Measurements from ENCODE around the gene FAM229B. TPM values are rescaled to one million over a fixed set of nuclear protein-coding genes. Genes with fewer than 3 reads are reported as not detected.

Gene FAM229B
- total RNA-seq, 1 donor from 2014 or later: 31.8 TPM

DNA sequence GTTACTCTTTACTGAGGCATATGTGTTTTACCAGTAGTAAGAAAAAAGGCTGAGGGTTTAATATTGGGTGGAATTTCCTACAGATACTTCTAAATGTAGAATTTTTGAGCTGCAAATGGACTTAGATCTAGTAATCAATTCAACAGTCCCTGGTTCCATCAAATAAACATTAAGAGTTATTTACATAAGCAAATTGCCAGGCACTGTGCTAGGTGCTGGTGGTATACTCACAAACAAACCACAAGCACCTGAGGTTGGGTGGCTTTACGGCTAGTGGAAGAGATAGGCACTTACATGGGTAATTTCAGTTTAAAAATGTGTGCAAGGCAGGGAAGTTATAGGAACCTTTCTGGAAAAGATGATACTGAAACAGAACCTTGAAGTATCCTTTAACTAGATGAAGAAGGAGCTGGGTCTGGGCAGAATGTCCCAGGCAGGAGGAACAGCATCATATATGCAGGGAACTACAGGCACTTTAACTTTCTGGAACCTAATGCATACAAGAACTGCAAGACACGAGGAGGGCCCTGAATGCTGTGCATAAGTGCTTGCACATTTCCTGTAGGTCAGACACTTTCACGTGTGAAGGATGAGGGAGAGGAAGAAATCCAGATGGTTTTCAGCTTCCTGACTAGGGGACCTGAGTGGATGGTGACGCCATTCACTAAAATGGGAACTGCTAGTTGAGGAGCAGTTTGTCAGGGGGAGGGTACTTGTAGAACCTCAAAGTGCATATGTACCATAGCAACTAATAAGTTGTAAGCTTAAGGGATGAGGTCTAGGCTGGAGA is 29.0 kb upstream of the FAM229B start:
- H3K27me3 Mint-ChIP-seq (ENCODE audit: low read depth, unreplicated experiment): no peaks in the 10 kb centered on the region
- Histone ChIP-seq H3K79me2 (ENCODE audit: insufficient read depth, low read length) (no peaks in the 10 kb centered on the region), H3K9me3 (ENCODE audit: insufficient read depth, low read depth, low read length) (no peaks in the 10 kb centered on the region), H3K4me3 (ENCODE audit: insufficient read depth, low read depth, low read length) (no peak overlapping the region), H3K27ac (ENCODE audit: low read depth, low read length) (no peak overlapping the region), H3K9ac (ENCODE audit: low read length) (no peak overlapping the region), H3K4me2 (ENCODE audit: low read length) (no peak overlapping the region), H4K20me1 (ENCODE audit: insufficient read depth, low read length) (no peaks in the 10 kb centered on the region), H3K36me3 (ENCODE audit: insufficient read depth, low read length) (no peaks in the 10 kb centered on the region), H2AFZ (ENCODE audit: low read depth, low read length) (no peak overlapping the region), H3K4me1 (ENCODE audit: insufficient read depth, low read length) (no peaks in the 10 kb centered on the region), H3K27me3 (ENCODE audit: insufficient read depth, low read length) (no peaks in the 10 kb centered on the region)
- H3K4me3 Mint-ChIP-seq (ENCODE audit: unreplicated experiment): no peak overlapping the region
- FAIRE-seq (no peak), DNase-seq (ENCODE audit: low read depth) (no peak)
- no peak for TF ChIP-seq EZH2 (IDR thresholded peaks at IDR 0.05; ENCODE audit: insufficient read depth, low read length)
- TF ChIP-seq, protein P1, sequence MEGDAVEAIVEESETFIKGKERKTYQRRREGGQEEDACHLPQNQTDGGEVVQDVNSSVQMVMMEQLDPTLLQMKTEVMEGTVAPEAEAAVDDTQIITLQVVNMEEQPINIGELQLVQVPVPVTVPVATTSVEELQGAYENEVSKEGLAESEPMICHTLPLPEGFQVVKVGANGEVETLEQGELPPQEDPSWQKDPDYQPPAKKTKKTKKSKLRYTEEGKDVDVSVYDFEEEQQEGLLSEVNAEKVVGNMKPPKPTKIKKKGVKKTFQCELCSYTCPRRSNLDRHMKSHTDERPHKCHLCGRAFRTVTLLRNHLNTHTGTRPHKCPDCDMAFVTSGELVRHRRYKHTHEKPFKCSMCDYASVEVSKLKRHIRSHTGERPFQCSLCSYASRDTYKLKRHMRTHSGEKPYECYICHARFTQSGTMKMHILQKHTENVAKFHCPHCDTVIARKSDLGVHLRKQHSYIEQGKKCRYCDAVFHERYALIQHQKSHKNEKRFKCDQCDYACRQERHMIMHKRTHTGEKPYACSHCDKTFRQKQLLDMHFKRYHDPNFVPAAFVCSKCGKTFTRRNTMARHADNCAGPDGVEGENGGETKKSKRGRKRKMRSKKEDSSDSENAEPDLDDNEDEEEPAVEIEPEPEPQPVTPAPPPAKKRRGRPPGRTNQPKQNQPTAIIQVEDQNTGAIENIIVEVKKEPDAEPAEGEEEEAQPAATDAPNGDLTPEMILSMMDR (IDR thresholded peaks at IDR 0.05; ENCODE audit: insufficient read depth, low read depth, low read length): no peak
- H3K36me3 Mint-ChIP-seq (ENCODE audit: low read depth, unreplicated experiment): no peaks in the 10 kb centered on the region
- peaks cover 9% of the 10 kb centered on the region for H3K4me1 Mint-ChIP-seq (ENCODE audit: low read depth, unreplicated experiment)
- H3K27ac Mint-ChIP-seq (ENCODE audit: unreplicated experiment): no peak overlapping the region
- H3K9me3 Mint-ChIP-seq (ENCODE audit: unreplicated experiment): no peaks in the 10 kb centered on the region

DNA sequence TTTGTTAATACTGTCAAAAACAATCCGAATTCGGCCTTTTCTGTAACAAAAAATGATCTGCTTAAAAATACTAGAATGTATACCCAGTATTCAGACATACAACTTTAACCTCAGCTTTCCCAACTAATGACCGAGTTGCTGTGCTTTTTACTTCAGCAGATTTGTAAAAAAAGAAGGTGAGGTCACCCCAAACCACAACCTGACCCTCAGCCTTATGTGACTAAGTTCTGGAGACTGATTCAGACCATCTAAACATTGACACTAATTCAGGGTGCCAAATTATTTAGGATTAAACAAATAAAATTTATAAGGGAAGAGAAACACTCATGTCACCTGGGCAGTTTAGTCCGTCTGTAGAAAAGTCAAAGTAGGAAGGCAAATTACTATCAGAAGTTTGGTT is 25.8 kb upstream of the FAM229B start:
- Mint-ChIP-seq H3K4me3 (ENCODE audit: unreplicated experiment) (no peak overlapping the region), H3K27me3 (ENCODE audit: low read depth, unreplicated experiment) (no peaks in the 10 kb centered on the region), H3K36me3 (ENCODE audit: low read depth, unreplicated experiment) (no peaks in the 10 kb centered on the region), H3K4me1 (ENCODE audit: low read depth, unreplicated experiment) (peaks cover 9% of the 10 kb centered on the region), H3K9me3 (ENCODE audit: unreplicated experiment) (no peaks in the 10 kb centered on the region), H3K27ac (ENCODE audit: unreplicated experiment) (no peak overlapping the region)
- Histone ChIP-seq H3K36me3 (ENCODE audit: insufficient read depth, low read length) (no peaks in the 10 kb centered on the region), H3K9me3 (ENCODE audit: insufficient read depth, low read depth, low read length) (no peaks in the 10 kb centered on the region), H3K4me2 (ENCODE audit: low read length) (peak overlapping the region; percentile 16), H3K27ac (ENCODE audit: low read depth, low read length) (no peak overlapping the region), H4K20me1 (ENCODE audit: insufficient read depth, low read length) (no peaks in the 10 kb centered on the region), H3K27me3 (ENCODE audit: insufficient read depth, low read length) (no peaks in the 10 kb centered on the region), H3K9ac (ENCODE audit: low read length) (no peak overlapping the region), H3K4me3 (ENCODE audit: insufficient read depth, low read depth, low read length) (no peak overlapping the region), H2AFZ (ENCODE audit: low read depth, low read length) (no peak overlapping the region), H3K79me2 (ENCODE audit: insufficient read depth, low read length) (no peaks in the 10 kb centered on the region), H3K4me1 (ENCODE audit: insufficient read depth, low read length) (no peaks in the 10 kb centered on the region)
- DNase-seq (ENCODE audit: low read depth) (peak; percentile 69), FAIRE-seq (no peak)
- TF ChIP-seq, protein P1 (IDR thresholded peaks at IDR 0.05; ENCODE audit: insufficient read depth, low read depth, low read length): no peak
- no peak for TF ChIP-seq EZH2 (IDR thresholded peaks at IDR 0.05; ENCODE audit: insufficient read depth, low read length)

DNA sequence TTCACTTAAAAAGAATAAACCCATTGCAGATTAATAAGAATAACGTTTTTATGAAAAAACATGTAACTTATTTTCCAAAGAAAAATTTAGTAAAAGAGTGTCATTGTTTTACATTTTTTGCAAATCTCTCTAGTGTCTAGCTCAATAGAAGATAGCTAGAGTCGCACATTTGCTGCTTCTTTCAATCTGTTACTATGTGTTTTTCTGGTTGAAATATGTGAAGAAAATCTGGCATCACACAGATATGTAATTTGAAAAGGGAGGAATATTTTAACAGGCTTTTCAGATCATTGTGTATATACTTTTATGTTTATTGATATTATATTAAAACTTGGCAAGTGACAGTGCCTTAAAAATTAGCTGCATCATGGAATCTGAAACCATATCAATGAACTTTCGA is 24.4 kb upstream of the FAM229B start:
- Mint-ChIP-seq H3K36me3 (ENCODE audit: low read depth, unreplicated experiment) (no peaks in the 10 kb centered on the region), H3K9me3 (ENCODE audit: unreplicated experiment) (no peaks in the 10 kb centered on the region), H3K27ac (ENCODE audit: unreplicated experiment) (no peak overlapping the region), H3K4me1 (ENCODE audit: low read depth, unreplicated experiment) (peaks cover 9% of the 10 kb centered on the region), H3K4me3 (ENCODE audit: unreplicated experiment) (no peak overlapping the region), H3K27me3 (ENCODE audit: low read depth, unreplicated experiment) (no peaks in the 10 kb centered on the region)
- Histone ChIP-seq H2AFZ (ENCODE audit: low read depth, low read length) (no peak overlapping the region), H3K4me3 (ENCODE audit: insufficient read depth, low read depth, low read length) (no peak overlapping the region), H3K4me2 (ENCODE audit: low read length) (no peak overlapping the region), H3K9me3 (ENCODE audit: insufficient read depth, low read depth, low read length) (no peaks in the 10 kb centered on the region), H3K27me3 (ENCODE audit: insufficient read depth, low read length) (no peaks in the 10 kb centered on the region), H4K20me1 (ENCODE audit: insufficient read depth, low read length) (no peaks in the 10 kb centered on the region), H3K36me3 (ENCODE audit: insufficient read depth, low read length) (no peaks in the 10 kb centered on the region), H3K79me2 (ENCODE audit: insufficient read depth, low read length) (no peaks in the 10 kb centered on the region), H3K4me1 (ENCODE audit: insufficient read depth, low read length) (no peaks in the 10 kb centered on the region), H3K27ac (ENCODE audit: low read depth, low read length) (no peak overlapping the region), H3K9ac (ENCODE audit: low read length) (no peak overlapping the region)
- no peak for TF ChIP-seq EZH2 (IDR thresholded peaks at IDR 0.05; ENCODE audit: insufficient read depth, low read length)
- TF ChIP-seq, protein P1 (IDR thresholded peaks at IDR 0.05; ENCODE audit: insufficient read depth, low read depth, low read length): no peak
- no peak for DNase-seq (ENCODE audit: low read depth)
- no peak for FAIRE-seq
